ENCODE data around the gene C22orf23. TPM values are rescaled to one million over a fixed set of nuclear protein-coding genes. Genes with fewer than 3 reads are reported as not detected.
A peak's percentile ranks its signal among the peaks of the same experiment; 100 is the strongest.
"Not testable (repeated sequence)": the region's sequence is repeated elsewhere in the genome, so short reads cannot be mapped to it uniquely, and the experiment has no call there.

C22orf23 gene
- total RNA-seq, 1 donor from 2014 or later, result not detected

DNA sequence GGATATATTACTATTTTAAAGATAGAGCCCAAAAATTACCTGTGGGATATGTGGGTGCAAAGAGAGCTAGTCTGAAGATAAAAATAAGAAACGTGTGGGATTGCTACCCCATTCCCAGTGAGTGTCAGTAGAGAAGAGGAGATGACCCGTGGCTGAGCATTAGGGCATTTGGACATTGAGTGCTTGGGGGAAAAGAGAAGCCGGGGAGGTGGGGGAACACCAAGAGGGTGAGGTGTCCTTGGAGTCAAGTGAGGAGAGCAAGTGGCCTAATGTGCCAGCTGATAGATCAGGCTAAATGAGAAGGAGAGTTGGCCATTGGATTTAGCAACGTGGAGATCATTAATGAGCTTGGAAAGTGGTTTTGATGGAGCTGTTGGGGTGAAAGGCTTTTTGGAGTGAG is 1.3 kb upstream of the C22orf23 start:
- DNase-seq (ENCODE audit: low spot score), result no peak

DNA sequence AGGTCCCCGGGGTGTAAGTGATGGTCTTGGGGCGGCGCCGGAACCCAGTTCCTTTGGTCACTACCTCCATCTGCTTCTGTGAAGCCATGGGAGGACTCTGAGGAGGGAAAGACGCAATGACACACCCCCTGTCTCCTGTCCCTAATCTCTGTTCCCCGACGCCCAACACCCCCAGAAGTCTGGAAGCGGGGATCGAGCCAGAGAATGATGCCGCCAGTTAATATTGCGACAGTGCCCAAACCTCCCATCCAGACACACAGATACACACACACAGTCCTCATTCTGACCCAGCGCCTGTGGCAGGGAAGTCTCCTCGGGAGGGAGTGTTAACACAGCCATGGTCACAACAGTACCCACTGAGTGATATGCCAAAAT is 352 bp downstream of the C22orf23 start:
- DNase-seq (ENCODE audit: low spot score), result no peak

DNA sequence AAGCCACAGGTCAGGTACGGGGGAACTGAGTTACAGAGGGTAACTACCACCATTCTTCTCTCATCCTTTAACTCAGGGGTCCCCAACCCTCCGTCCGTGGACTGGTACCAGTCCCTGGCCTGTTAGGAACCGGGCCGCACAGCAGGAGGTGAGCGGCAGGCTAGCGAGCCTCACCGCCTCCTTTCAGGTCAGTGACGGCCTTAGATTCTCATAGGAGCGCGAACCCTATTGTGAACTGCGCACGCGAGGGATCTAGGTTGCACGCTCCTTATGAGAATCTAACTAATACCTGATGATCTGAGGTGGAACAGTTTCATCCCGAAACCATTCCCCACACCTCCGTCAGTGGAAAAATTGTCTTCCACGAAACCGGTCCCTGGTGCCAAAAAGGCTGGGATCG is 772 bp downstream of the C22orf23 start:
- not testable (repeated sequence) for DNase-seq (ENCODE audit: low spot score)

DNA sequence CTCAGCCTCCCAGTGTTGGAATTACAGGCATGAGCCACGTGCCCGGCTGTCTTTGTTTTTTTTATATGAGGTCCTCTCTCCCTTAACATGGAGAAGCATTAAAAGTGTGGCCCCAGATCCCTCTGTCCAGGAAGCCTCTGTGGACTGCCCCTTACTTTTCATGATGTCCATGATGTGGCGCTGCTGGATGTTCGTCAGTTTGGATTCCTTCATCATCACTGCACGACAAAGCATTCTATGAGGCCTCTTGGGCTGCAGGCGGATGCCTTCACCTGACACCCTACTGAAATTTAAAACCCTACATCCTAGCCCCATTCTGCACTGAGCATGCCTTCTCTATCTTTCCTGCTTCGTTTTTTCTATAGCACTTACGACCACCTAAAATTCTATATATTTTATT is 2.1 kb downstream of the C22orf23 start:
- DNase-seq (ENCODE audit: low spot score), result no peak

DNA sequence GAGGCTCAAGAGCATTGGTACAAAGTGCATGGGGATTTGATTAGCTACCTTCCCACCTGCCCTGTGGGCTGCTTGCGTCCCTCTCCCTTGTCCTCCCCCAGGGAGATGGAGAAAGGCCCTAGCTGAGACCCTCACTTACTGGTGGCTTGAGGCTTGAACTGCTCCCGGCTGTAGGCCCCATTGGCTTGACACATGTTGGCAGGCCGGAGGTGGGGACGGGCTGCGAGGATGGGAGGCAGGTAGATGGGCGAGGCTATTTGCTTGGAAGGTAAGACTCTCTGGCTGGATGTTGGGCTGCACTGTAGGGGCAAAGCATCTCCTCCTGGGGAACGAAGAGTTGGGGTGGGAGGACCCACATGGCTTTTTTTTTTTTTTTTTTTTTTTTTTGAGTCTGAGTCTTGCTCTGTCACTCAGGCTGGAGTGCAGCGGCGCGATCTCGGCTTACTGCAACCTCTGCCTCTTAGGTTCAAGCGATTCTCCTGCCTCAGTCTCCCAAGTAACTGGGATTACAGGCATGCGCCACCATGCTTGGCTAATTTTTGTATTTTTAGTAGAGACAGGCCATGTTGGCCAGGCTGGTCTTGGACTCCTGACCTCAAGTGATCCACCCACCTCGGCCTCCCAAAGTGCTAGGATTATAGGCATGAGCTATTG is 6.1 kb downstream of the C22orf23 start:
- DNase-seq (ENCODE audit: low spot score), result not testable (repeated sequence)

DNA sequence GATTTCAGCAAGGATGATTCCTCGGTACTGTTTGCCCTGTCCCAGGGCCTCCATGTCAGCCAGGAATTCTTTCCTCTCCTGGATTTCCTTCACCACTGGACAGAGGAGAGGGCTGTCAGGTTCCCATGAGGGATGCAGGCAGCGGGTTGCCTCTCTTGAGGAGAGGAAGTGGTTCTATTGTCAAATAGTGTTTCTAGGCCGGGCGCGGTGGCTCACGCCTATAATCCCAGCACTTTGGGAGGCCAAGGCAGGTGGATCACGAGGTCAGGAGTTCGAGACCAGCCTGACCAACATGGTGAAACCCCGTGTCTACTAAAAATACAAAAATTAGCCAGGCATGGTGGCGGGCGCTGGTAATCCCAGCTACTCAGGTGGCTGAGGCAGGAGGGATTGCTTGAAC is 9.0 kb downstream of the C22orf23 start:
- DNase-seq (ENCODE audit: low spot score), result not testable (repeated sequence)

DNA sequence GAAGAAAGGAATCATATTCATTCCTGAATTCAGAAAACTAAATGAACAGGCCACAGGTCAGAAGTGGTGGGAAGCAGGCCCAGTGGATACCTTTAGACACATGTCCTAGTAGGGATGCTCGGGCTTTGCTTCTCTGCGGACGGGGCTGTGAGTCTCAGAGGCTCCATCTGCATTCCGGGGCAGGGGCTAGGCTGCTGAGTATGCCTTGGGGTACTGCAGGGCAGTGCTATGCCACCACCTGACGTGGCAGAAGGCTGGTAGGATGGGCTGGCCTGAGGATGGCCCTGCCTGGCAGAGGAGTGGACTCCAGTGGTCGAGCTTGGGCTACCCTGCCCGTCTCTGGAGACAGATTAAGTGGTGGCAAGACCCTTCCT is 9.6 kb downstream of the C22orf23 start:
- no peak for DNase-seq (ENCODE audit: low spot score)

DNA sequence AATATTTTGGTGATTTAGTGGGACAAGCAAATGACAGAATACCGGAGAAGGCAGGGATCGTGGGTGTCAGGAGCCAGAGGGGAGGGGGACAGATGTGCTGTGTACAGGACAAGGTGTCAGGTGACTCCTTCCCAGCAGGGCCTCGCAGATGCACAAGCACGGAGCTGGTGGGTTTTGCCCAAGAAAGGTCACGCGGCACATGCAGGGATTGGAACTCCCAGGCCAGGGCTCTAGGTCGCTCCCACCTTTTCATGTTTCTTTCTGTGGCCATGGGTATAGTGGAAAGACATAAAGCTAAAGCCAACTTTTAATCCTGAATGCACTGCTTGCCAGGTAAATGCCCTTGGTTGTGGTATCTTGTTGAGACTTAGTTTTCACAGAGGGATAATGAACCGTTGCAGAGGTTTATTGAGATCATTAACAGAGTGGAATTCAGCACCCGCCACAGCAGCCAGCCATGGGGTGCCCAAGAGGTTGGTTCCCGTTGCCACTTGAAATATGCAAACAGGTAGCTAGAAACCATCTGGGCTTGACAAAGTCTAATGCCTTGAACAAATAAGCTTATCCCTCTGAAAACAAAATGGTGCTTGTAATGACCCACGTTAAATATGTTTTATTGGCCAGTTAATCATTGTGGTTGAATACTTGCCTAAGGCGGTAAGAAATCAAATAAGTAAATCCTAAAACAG is 10.1 kb downstream of the C22orf23 start:
- no peak for DNase-seq (ENCODE audit: low spot score)

DNA sequence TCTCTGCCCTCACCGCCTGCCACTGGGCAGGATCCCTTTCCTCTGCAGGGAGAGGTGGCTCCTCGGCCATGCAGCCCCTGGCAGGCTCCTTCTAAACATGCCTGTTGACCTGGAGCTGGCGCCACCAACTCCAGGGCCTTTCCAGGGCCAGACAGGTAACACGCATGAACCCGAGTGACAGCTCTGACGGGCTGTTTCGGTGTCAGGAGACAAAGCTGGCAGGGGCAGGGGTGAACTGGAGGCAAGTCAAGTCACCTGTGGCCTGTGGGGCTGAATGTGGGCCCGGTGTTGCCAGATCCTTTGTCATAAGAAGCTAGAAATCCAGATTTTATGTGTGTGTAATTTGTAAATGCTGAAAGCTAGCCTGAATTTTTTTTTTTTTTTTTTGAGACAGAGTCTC is 11.3 kb downstream of the C22orf23 start:
- DNase-seq (ENCODE audit: low spot score), result no peak

DNA sequence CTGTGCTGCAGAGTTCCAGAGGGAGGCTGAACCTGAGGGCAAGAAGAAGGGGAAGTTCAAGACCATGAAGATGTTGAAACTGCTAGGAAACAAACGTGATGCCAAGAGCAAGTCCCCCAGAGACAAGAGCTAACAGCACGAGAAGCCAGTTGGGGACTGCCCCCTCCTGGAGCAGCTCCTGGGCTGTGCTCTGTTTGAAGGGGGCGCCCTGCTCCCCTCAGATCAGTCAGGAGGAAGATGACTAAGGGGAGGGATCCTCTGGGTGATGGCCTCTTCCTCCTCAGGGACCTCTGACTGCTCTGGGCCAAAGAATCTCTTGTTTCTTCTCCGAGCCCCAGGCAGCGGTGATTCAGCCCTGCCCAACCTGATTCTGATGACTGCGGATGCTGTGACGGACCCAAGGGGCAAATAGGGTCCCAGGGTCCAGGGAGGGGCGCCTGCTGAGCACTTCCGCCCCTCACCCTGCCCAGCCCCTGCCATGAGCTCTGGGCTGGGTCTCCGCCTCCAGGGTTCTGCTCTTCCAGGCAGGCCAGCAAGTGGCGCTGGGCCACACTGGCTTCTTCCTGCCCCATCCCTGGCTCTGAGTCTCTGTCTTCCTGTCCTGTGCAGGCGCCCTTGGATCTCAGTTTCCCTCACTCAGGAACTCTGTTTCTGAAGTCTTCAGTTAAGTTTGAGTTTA is 12.6 kb downstream of the C22orf23 start:
- no peak for DNase-seq (ENCODE audit: low spot score)

DNA sequence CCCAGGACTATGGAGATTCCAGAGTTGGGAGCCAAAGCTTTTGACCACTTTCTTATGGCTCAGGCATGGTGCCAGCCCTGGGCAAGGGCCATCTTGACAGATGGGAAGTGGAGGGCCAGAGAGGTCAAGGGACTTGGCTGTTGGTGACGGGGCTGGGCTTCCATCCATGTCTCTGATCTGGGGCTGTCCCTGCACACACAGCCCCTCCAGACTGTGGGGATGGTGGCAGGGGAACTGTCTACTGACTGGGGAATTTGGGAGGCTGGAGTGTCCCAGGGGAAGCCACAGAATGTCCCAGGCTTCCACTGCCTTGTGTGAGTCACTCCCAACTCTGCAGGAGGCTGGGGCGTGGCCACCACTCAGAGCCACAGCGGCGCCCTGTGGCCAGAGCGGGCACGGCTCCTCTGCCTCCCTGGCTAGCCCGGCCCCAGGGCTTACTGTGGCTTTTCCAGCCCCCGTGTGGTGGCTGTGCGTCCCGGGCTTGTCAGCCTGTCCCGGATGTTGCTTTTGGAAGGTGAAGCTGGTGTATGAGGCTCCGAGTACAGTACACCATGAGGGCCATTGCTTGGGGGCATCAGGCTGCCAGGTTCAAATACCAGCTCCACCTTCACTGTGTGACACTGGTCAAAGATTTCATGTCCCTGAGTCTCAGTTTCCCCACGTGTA is 19.6 kb downstream of the C22orf23 start:
- peak; percentile 79 for DNase-seq (ENCODE audit: low spot score)

DNA sequence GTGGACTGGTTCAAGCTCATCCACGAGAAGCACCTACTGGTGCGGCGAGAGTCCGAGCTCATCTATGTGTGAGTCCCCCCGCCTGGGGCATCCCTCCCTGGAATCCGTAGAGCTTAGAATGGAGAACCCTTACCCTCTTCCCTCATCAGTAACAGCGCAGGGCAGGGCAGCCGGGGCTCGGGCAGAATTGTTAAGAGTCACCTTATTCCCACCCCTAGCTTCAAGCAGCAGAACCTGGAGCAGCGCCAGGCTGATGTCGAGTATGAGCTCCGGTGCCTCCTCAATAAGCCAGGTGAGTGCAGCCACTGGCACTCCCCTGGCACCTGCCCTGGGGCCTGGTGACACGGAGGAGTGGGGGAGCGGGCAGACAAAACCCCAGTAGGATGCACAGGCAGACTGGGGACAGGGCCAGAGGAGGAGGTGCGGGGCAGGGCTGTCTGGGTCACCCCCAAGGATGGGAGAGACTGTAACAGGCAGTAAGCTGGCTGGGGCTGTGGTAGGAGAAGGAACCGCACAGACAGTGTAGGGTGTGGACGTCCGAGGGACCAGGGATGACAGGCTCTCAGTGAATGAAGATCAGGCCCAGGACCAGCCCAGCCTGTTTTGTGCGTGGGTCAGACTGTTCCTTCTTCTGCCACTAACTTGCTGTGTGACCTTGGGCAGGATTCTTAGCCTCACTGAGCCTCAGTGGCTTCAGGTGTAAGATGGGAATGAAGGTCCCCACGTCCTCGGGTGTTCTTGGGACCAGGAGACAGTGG is 20.4 kb downstream of the C22orf23 start:
- no peak for DNase-seq (ENCODE audit: low spot score)

DNA sequence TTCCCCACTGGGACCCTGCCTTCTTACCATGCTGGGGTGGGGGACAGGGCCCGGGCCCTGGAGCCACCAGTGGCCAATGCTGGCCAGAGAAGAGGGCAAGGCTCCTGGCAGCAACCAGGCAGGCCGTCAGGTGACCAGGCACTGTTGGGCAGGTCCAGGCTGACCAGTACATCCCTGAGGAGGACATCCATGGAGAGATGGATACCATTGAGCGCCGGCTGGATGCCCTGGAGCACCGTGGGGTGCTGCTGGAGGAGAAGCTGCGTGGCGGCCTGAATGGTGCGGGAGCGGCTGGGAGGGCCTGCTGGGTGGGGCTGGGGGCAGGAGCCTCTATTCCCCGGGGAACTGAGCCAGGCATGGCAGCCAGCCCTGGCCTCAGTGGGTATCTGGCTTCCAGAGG is 21.0 kb downstream of the C22orf23 start:
- DNase-seq (ENCODE audit: low spot score), result no peak

DNA sequence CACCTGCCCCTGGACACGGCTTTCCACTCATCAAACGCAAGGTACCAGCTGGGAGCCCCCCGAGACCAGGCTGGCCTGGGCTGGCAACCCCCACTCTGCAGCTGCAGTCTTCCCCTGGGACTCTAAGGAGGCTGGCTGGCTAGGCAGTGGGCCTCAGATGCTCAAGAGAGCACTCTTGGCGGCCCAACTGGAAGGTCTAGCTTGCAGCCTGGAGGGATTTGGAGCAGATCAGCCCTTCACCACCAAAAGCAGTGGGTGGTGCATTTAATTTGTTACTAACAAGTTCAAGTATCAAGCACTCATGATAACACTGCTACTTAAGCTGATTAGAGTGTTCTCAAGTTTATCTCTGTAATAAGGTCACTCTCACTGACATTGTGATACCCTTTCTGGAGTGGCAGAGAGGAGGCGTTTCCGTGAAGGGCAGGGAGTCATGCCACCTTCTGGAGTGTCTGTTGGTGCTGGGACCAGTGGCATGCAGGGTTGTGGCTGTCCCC is 21.5 kb downstream of the C22orf23 start:
- no peak for DNase-seq (ENCODE audit: low spot score)

DNA sequence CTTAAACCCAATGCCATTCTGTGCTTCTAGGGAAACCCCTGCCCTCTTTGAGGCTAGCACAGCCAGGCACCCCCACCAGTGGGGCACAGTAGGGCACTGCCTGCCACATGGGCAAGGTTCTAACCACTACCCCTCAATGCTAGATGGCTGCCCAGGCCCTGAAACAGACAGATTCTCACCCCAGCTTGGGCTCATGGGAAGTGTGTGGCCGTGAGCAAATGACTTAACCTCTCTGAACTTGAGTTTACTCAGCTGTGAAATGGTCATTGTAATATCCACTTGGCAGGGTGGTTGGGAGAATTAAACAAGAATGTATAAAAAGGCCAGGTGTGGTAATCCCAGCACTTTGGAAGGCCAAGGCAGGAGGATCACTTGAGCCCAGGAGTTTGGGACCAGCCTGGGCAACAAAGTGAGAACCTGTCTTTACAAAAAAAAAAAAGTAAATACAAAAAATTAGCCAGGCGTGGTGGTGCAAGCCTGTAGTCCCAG is 22.4 kb downstream of the C22orf23 start:
- DNase-seq (ENCODE audit: low spot score), result no peak

DNA sequence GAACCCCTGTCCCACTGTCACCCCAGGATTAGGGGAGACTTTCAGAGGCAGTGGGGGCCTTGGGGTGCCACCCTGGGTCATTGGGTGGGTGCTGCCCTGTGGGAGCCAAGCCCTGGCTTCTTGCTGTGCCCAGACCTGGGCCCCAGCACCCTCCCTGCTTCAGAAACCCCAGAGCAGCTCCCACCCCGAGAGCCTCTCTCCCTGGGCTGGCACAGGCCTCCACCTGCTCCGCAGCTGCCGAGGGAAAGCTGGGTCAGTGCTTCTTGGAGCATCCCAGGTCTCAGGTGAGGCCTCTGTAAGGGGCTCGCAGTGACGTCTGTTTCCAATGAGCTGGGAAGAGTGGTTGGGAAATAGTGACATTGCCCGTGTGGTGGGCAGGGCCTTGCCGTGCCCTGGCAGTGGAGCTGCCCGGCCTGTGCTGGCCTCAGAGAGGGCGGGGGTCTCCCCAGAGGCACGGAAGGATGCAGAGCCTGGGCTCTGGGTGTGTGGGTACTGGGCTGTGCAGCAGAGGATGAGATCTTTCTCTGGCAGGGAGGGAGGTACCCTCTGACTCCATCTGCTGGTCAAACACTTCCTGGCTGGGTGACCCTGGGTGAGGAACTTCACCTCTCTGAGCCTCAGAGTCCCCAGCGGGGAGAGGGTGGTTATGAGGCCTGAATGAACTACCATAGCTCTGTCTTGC is 23.0 kb downstream of the C22orf23 start:
- DNase-seq (ENCODE audit: low spot score), result no peak

DNA sequence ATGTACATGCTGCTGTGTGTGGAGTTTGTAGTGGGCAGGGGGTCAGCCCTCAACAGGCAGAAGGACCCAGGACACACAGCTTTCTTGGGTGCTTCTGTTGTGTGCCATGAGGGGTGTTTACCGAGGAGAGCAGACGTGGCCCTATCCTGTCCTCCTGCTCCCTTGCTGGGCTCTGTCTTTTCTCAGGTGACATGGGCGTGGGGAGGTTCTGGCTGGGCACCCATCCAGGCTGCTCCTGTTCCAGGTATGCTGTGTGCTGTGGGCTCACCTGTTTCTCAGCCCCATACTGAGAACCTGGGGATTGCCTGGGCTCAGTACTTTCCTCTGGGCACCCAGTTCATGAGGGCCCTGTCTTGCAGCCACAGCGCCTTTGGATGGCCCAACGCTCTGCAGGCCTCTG is 24.0 kb downstream of the C22orf23 start:
- no peak for DNase-seq (ENCODE audit: low spot score)

DNA sequence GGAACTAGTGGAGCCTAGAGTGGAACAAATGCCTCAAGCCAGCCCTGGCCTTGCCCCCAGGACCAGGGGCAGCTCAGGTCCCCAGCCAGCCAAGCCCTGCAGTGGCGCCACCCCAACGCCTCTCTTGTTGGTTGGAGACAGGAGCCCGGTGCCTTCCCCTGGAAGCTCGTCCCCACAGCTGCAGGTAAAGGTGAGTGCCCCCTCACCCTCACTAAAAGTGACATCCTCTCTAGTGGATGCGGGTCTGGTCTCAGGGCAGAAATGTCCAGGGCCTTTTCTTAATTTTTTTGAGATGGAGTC is 25.8 kb downstream of the C22orf23 start:
- DNase-seq (ENCODE audit: low spot score), result no peak

DNA sequence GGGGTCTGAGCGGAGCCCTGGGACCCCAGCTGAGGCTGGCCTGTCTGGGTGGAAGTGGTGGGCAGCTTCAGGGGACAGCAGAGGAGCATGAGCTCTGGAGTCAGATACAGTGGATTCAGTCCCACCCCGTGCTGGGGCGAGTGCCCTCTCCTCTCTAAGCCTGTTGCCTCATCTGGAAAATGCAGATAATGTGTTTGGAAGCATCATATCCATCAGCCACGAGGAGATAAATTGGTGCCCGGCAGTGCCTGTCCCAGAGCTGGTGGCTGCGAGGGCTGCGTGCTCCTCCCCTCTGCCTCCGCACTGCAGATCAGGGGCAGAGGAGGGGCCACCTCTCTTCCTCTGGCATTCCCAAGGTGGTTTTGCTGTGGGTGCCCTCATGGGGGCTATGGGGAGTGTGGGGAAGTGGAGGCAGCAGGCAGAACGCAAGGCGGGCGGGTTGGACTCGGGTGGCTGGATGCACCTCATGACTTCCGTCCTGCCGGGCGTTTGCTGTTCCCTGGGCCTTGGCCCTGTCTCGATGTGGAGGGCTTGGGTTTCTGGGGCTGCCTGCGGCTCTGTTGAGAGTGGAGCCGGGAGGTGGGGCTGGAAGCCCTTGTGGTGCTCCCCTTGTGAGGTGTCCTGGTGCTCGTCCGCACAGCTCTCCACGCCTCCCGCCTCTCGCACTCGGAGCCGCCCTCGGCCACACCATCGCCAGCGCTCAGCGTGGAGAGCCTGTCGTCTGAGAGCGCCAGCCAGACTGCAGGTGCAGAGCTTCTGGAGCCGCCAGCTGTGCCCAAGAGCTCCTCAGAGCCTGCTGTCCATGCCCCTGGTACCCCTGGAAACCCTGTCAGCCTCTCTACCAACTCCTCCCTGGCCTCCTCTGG is 26.4 kb downstream of the C22orf23 start:
- DNase-seq (ENCODE audit: low spot score), result no peak

DNA sequence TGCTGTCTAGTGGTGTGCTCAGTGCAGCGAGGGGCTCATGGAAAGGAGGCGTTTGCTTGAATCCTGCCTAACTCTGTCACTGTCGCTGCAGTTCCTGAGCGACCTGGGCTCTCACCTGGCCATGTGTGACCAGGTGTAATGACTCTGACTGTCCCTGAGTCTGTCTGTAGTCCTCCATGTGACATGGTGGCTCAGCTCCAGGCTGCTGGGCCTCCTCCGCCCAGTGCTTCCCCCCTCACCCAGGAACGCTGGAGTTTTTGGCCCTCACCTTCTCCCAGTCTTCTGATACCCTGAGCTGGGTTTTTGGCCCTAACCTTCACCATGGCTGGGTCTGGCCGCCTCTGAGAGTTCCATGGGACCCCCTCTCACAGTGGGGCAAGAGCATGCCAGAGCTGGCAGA is 27.0 kb downstream of the C22orf23 start:
- DNase-seq (ENCODE audit: low spot score), result no peak

Data from umbilical cord (tissue), 2 donors.